ENCODE results near the gene CYP2A13.
"Not testable (repeated sequence)": the region's sequence is repeated elsewhere in the genome, so short reads cannot be mapped to it uniquely, and the experiment has no call there.

Gene CYP2A13

DNA sequence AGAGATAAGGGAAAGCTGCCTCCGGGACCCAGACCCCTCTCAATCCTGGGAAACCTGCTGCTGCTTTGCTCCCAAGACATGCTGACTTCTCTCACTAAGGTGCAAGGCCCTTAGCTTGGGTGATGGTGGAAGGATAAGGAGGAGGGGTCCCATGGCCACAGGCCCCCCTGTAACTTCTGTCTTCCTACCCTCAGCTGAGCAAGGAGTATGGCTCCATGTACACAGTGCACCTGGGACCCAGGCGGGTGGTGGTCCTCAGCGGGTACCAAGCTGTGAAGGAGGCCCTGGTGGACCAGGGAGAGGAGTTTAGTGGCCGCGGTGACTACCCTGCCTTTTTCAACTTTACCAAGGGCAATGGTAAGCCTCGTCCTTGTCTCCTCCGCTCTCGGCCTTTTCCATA is 28.0 kb downstream of the CYP2A13 start:
- H3K27ac ChIP-seq (ENCODE audit: poor library complexity, severe bottlenecking) = no peak overlapping the region
- no peak for DNase-seq (ENCODE audit: low spot score)
- H3K9me3 ChIP-seq (ENCODE audit: severe bottlenecking) = no peaks in the 10 kb centered on the region
- TF ChIP-seq, protein P1, sequence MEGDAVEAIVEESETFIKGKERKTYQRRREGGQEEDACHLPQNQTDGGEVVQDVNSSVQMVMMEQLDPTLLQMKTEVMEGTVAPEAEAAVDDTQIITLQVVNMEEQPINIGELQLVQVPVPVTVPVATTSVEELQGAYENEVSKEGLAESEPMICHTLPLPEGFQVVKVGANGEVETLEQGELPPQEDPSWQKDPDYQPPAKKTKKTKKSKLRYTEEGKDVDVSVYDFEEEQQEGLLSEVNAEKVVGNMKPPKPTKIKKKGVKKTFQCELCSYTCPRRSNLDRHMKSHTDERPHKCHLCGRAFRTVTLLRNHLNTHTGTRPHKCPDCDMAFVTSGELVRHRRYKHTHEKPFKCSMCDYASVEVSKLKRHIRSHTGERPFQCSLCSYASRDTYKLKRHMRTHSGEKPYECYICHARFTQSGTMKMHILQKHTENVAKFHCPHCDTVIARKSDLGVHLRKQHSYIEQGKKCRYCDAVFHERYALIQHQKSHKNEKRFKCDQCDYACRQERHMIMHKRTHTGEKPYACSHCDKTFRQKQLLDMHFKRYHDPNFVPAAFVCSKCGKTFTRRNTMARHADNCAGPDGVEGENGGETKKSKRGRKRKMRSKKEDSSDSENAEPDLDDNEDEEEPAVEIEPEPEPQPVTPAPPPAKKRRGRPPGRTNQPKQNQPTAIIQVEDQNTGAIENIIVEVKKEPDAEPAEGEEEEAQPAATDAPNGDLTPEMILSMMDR (IDR thresholded peaks at IDR 0.05; ENCODE audit: poor library complexity, severe bottlenecking) = no peak
- H3K27me3 ChIP-seq (ENCODE audit: insufficient read depth, poor library complexity, severe bottlenecking) = no peaks in the 10 kb centered on the region
- no peak for ATAC-seq (ENCODE audit: low read depth)
- no peaks in the 10 kb centered on the region for H3K4me1 ChIP-seq (ENCODE audit: insufficient read depth, poor library complexity, severe bottlenecking)
- H3K4me3 ChIP-seq (ENCODE audit: severe bottlenecking) = no peak overlapping the region
- H3K36me3 ChIP-seq (ENCODE audit: low read depth) = no peaks in the 10 kb centered on the region

DNA sequence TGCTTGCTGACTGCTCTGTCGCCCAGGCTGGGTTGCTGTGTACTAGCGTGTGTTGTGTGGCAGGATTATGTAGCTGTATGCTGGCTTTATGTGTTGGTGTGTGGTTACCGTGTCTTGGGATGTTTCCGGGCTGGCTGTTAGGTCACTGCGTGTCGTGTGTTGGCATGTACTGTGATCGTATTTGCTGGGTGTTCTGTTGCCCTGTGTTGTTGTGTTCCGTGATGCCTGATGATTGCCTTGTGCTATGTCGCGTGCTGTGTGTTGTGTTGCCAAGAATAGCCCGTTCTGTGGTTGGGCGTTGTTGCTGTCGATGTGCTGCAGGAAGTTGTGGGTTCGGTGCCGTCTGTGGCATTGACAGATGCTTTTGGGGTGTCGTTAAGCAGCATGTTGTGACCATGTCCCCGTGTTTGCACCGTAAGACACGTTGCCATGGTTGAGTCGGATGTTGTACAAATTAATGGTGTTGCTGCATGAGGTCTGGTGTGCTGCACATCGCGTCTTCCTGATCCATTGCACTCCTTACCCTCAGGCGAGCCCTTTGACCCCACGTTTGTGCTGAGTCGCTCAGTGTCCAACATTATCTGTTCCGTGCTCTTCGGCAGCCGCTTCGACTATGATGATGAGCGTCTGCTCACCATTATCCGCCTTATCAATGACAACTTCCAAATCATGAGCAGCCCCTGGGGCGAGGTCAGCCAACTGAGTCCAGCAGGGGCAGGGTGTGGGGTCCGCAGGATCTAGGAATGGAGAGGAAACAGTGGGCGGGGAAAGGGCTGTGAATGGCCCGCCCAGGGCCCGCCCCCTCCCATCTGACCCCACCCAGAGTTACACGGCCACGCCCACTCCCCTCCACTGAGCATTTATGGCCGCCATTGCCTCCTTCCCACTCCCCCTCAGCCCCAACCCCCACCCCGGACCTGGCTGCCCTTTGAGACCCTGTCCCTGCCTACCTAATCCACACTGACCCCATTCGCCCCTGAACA is 33.0 kb downstream of the CYP2A13 start:
- not testable (repeated sequence) for DNase-seq (ENCODE audit: low spot score); H3K9me3 ChIP-seq (ENCODE audit: severe bottlenecking); H3K27me3 ChIP-seq (ENCODE audit: insufficient read depth, poor library complexity, severe bottlenecking); H3K27ac ChIP-seq (ENCODE audit: poor library complexity, severe bottlenecking); H3K36me3 ChIP-seq (ENCODE audit: low read depth); H3K4me1 ChIP-seq (ENCODE audit: insufficient read depth, poor library complexity, severe bottlenecking); H3K4me3 ChIP-seq (ENCODE audit: severe bottlenecking); ATAC-seq (ENCODE audit: low read depth)

DNA sequence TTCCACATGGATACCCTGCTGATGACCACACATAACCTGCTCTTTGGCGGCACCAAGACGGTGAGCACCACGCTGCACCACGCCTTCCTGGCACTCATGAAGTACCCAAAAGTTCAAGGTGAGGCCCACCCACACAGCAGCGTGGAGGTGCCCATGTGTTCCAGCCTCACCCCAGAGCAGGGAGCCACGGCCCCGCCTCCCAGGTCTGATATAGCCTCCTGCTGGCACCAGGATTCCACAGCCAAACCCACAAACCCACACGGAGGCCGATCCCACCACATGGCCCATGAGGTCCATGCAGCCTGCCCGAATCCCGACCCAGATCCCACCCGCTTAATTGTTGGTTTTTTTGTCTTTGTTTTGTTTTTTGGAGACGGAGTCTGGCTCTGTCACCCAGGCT is 34.6 kb downstream of the CYP2A13 start:
- not testable (repeated sequence) for H3K36me3 ChIP-seq (ENCODE audit: low read depth); H3K9me3 ChIP-seq (ENCODE audit: severe bottlenecking); ATAC-seq (ENCODE audit: low read depth); DNase-seq (ENCODE audit: low spot score); H3K27me3 ChIP-seq (ENCODE audit: insufficient read depth, poor library complexity, severe bottlenecking); H3K4me1 ChIP-seq (ENCODE audit: insufficient read depth, poor library complexity, severe bottlenecking); H3K4me3 ChIP-seq (ENCODE audit: severe bottlenecking); H3K27ac ChIP-seq (ENCODE audit: poor library complexity, severe bottlenecking)

DNA sequence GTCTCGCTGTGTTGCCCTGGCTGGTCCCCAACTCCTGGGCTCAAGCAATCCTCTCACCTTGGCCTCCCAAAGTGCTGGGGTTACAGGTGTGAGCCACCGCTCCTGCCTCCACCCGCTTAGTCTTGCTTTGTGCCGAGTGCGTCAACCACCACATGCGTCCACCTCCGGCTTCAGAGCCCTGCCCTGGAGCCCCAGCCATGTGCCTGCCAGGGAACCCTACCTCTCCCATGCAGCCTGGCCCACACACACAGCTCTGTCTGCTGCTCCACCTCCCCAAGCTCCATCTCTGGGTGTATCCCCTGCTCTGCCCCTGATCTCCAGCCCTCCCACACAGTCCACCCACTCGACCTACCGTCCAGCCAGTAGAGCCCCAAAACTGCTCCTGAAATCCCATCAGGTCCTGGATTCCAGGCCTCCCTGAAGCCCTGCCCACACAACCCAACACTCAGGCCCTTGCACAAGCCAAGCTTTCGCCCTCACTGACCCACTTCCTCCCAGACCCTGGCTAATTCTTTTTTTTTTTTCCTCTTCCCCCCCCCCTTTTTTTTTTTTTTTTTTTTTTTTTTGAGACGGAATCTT is 35.6 kb downstream of the CYP2A13 start:
- DNase-seq (ENCODE audit: low spot score) (no peak), ATAC-seq (ENCODE audit: low read depth) (no peak)
- TF ChIP-seq, protein P1 (IDR thresholded peaks at IDR 0.05; ENCODE audit: poor library complexity, severe bottlenecking) = no peak

DNA sequence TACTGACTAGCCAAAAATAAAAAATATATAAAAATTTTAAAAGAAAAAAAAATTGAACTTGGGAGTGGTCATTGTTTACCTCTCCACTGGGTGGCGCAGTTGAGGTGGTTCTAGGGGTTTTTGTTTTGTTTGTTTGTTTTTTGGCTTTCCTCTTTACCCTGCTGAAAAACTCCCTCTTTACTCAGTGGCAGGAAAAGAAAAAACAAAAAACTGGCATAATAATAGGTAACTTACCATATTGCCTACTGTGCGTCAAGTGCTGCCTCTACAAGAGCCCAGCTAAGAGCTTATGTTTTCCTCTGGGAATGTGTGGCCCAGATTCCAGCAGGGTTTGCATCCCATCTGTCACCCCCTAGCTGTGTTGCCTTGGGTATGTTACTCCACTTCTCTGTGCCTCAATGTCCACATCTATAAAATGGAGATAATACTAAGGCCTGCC is 38.5 kb downstream of the CYP2A13 start:
- H3K4me3 ChIP-seq (ENCODE audit: severe bottlenecking); H3K36me3 ChIP-seq (ENCODE audit: low read depth); H3K27me3 ChIP-seq (ENCODE audit: insufficient read depth, poor library complexity, severe bottlenecking); ATAC-seq (ENCODE audit: low read depth); H3K27ac ChIP-seq (ENCODE audit: poor library complexity, severe bottlenecking); H3K4me1 ChIP-seq (ENCODE audit: insufficient read depth, poor library complexity, severe bottlenecking); H3K9me3 ChIP-seq (ENCODE audit: severe bottlenecking); DNase-seq (ENCODE audit: low spot score): not testable (repeated sequence)
- TF ChIP-seq, protein P1 (IDR thresholded peaks at IDR 0.05; ENCODE audit: poor library complexity, severe bottlenecking) = peak; percentile 60

More for the DNA sequence above, 35.6 kb downstream of the CYP2A13 start:
- Histone ChIP-seq H3K27me3 (ENCODE audit: insufficient read depth, poor library complexity, severe bottlenecking) (no peaks in the 10 kb centered on the region), H3K27ac (ENCODE audit: poor library complexity, severe bottlenecking) (no peak overlapping the region), H3K4me3 (ENCODE audit: severe bottlenecking) (no peak overlapping the region), H3K4me1 (ENCODE audit: insufficient read depth, poor library complexity, severe bottlenecking) (no peaks in the 10 kb centered on the region), H3K9me3 (ENCODE audit: severe bottlenecking) (no peaks in the 10 kb centered on the region), H3K36me3 (ENCODE audit: low read depth) (no peaks in the 10 kb centered on the region)

DNA sequence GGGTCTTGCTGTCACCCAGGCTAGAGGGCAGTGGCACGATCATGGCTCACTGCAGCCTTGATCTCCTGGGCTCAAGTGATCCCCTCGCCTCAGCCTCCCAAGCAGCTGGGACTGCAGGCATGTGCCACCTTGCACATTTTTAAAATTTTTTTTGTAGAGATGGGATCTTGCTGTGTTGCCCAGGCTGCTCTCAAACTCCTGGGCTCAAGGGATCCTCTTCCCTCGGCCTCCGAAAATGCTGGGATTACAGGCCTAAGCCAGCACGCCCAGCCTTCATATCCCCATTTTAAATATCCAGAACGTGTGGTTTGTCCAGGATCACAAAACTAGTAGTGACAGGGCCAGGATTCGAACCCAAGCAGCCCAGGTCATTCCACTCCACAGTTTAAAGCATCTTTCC is 39.1 kb downstream of the CYP2A13 start:
- ATAC-seq (ENCODE audit: low read depth); H3K27ac ChIP-seq (ENCODE audit: poor library complexity, severe bottlenecking); H3K4me1 ChIP-seq (ENCODE audit: insufficient read depth, poor library complexity, severe bottlenecking); DNase-seq (ENCODE audit: low spot score); H3K36me3 ChIP-seq (ENCODE audit: low read depth); H3K4me3 ChIP-seq (ENCODE audit: severe bottlenecking); H3K27me3 ChIP-seq (ENCODE audit: insufficient read depth, poor library complexity, severe bottlenecking); H3K9me3 ChIP-seq (ENCODE audit: severe bottlenecking): not testable (repeated sequence)

DNA sequence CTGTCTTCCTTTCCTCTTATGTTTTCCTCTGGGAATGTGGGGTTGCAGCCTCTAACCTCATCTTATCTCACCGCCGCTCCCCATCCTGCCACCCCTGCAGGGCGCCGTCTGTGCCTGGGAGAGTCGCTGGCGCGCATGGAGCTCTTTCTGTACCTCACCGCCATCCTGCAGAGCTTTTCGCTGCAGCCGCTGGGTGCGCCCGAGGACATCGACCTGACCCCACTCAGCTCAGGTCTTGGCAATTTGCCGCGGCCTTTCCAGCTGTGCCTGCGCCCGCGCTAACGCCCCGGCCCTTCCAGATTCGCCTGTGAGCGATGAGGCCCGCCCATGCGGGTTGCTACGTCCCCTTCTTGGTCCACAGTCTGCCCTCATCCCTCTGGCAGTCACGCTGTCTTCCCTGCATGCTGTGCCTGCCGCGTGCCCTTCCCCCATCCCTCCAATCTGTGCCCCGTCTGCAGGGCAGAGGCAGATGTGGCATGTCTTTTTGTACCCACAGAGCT is 39.6 kb downstream of the CYP2A13 start:
- H3K4me3 ChIP-seq (ENCODE audit: severe bottlenecking); H3K27me3 ChIP-seq (ENCODE audit: insufficient read depth, poor library complexity, severe bottlenecking); H3K9me3 ChIP-seq (ENCODE audit: severe bottlenecking); H3K36me3 ChIP-seq (ENCODE audit: low read depth); H3K4me1 ChIP-seq (ENCODE audit: insufficient read depth, poor library complexity, severe bottlenecking); H3K27ac ChIP-seq (ENCODE audit: poor library complexity, severe bottlenecking); DNase-seq (ENCODE audit: low spot score): not testable (repeated sequence)
- ATAC-seq (ENCODE audit: low read depth) = peak; percentile 84

Measured in RWPE2 (cell line).